K562 (cell line): Measurements from ENCODE around the gene GDPD2. TPM values are rescaled to one million over a fixed set of nuclear protein-coding genes. Genes with fewer than 3 reads are reported as not detected.

Source experiments
- ARID1B ChIP-seq: fragments of 450-650 bp; IDR thresholded peaks from 2 replicates; pipeline ENCODE4 v1.6.1; 2016; ENCODE audit warnings: antibody characterized with exemption, mild to moderate bottlenecking, inconsistent platforms
- BRF2 ChIP-seq: IDR thresholded peaks from 3 replicates; pipeline ENCODE4 v1.6.1; 2011; ENCODE audit warnings: borderline replicate concordance, mild to moderate bottlenecking; ENCODE audit not compliant: insufficient read length, insufficient read depth
- COPS2 ChIP-seq: fragments of 450-650 bp; conservative IDR thresholded peaks from 2 replicates; pipeline ENCODE4 v1.6.1; 2016; ENCODE audit warnings: mild to moderate bottlenecking, moderate library complexity
- CREM ChIP-seq: IDR thresholded peaks from 2 replicates; pipeline ENCODE4 v1.6.1; 2014; ENCODE audit warnings: antibody characterized with exemption, low read depth
- CTCF ChIP-seq, 3 experiments: IDR thresholded peaks in 2 of 3; conservative IDR thresholded peaks in 1 of 3; 2 replicates each; pipeline ENCODE4 v1.5.1; 2011 to 2012; ENCODE audit warnings: low read length in 3 of 3, mild to moderate bottlenecking in 3 of 3, control low read depth in 2 of 3, improper control_type of control experiment in 1 of 3, inconsistent platforms in 1 of 3, low read depth in 1 of 3, mixed read lengths in 1 of 3, moderate library complexity in 1 of 3; ENCODE audit not compliant: insufficient read depth in 2 of 3
- ESRRA ChIP-seq: fragments of 450-650 bp; IDR thresholded peaks from 2 replicates; pipeline ENCODE4 v1.6.1; 2014; ENCODE audit warnings: low read depth, mild to moderate bottlenecking, moderate library complexity, borderline replicate concordance
- JUND ChIP-seq, 2 experiments: IDR thresholded peaks; 2 replicates in 1 of 2; 3 replicates in 1 of 2; pipeline ENCODE4 v1.6.1; 2011; ENCODE audit warnings: borderline replicate concordance in 2 of 2, low read depth in 2 of 2, low read length in 2 of 2, improper control_type of control experiment in 1 of 2, missing biosample characterization in 1 of 2, missing genetic modification characterization in 1 of 2, missing genetic modification reagents in 1 of 2
- KLF6 ChIP-seq: fragments of 250-450 bp; sonication (Bioruptor Pico); IDR thresholded peaks from 2 replicates; pipeline ENCODE4 v1.4.0; 2020; ENCODE audit warnings: mild to moderate bottlenecking, moderate library complexity, borderline replicate concordance
- MAFF ChIP-seq: IDR thresholded peaks from 2 replicates; pipeline ENCODE4 v1.6.1; 2012; ENCODE audit warnings: low read length, improper control_type of control experiment
- MBD1 ChIP-seq: fragments of 250-450 bp; sonication (Bioruptor Pico); IDR thresholded peaks from 2 replicates; pipeline ENCODE4 v1.8.0; 2022; ENCODE audit warnings: inconsistent platforms
- NR2F6 ChIP-seq: fragments of 450-650 bp; formaldehyde crosslinking; IDR thresholded peaks from 2 replicates; pipeline ENCODE4 v1.4.0; 2020; ENCODE audit warnings: mild to moderate bottlenecking
- PRMT5 ChIP-seq: sonication (generic); formaldehyde crosslinking; IDR thresholded peaks from 2 replicates; pipeline ENCODE4 v1.5.0; 2020; ENCODE audit warnings: missing genetic modification reagents
- RAD21 ChIP-seq, 2 experiments: fragments of 250-450 bp in 1 of 2; fragments of 450-650 bp in 1 of 2; sonication (Bioruptor Pico) in 1 of 2; formaldehyde crosslinking in 1 of 2; IDR thresholded peaks in 1 of 2; conservative IDR thresholded peaks in 1 of 2; 2 replicates each; pipeline versions ENCODE4 v1.4.0 to v1.8.0; 2020 to 2022; ENCODE audit warnings: mild to moderate bottlenecking in 2 of 2, moderate library complexity in 1 of 2
- RBM22 ChIP-seq: fragments of 200-400 bp; formaldehyde crosslinking; IDR thresholded peaks from 2 replicates; pipeline ENCODE4 v1.6.1; 2018; ENCODE audit warnings: low read length, low read depth; ENCODE audit not compliant: poor library complexity, severe bottlenecking
- RNF2 ChIP-seq: sonication (generic); IDR thresholded peaks from 2 replicates; pipeline ENCODE4 v1.6.1; 2016
- SAFB ChIP-seq: fragments of 200-400 bp; formaldehyde crosslinking; IDR thresholded peaks from 2 replicates; pipeline ENCODE4 v1.6.1; 2017; ENCODE audit warnings: low read depth, low read length, borderline replicate concordance
- SRSF9 ChIP-seq: fragments of 200-400 bp; formaldehyde crosslinking; IDR thresholded peaks from 2 replicates; pipeline ENCODE4 v1.6.1; 2017; ENCODE audit warnings: low read depth, low read length, borderline replicate concordance
- U2AF1 ChIP-seq: fragments of 200-400 bp; formaldehyde crosslinking; optimal IDR thresholded peaks from 2 replicates; pipeline ENCODE3; 2017; ENCODE audit warnings: mild to moderate bottlenecking, low read depth, low read length, moderate library complexity
- YY1 ChIP-seq, 3 experiments: IDR thresholded peaks; 2 replicates each; pipeline ENCODE4 v1.6.1; 2011; ENCODE audit warnings: low read length in 2 of 3, mild to moderate bottlenecking in 2 of 3, moderate library complexity in 2 of 3, borderline replicate concordance in 1 of 3, control low read depth in 1 of 3, low read depth in 1 of 3; ENCODE audit not compliant: insufficient read depth in 3 of 3, insufficient replicate concordance in 2 of 3, control insufficient read depth in 1 of 3, insufficient read length in 1 of 3; ENCODE audit errors: extremely low read depth in 1 of 3
- ZBTB17 ChIP-seq: fragments of 450-650 bp; formaldehyde crosslinking; IDR thresholded peaks from 2 replicates; pipeline ENCODE4 v1.4.0; 2020; ENCODE audit warnings: mild to moderate bottlenecking
- ZNF449 ChIP-seq: fragments of 250-450 bp; sonication (Bioruptor Pico); IDR thresholded peaks from 2 replicates; pipeline ENCODE4 v1.8.0; 2022; ENCODE audit warnings: moderate library complexity, mild to moderate bottlenecking, inconsistent platforms
- polyA plus RNA-seq, 8 experiments: library from polyadenylated mRNA; depleted of rRNA in 4 of 8; stranded (reverse) in 5 of 8; unstranded in 3 of 8; fragments of >200 nt; fragmentation: Nextera tagmentation in 2 of 8; fragmentation: Illumina TruSeq in 1 of 8; extraction: Ambion mirVana in 2 of 8; extraction: Trizol in 1 of 8; gene quantifications; 2 replicates each; pipeline versions ENCODE4 v1.2.1 to v1.2.3, GENCODE V29; 2011 to 2014; ENCODE audit warnings: inconsistent platforms in 1 of 8, missing spikeins in 1 of 8
- total RNA-seq, 7 experiments: library from RNA; depleted of rRNA in 6 of 7; stranded (reverse); fragments of >200 nt in 6 of 7; fragmentation: Illumina TruSeq in 2 of 7; extraction: Trizol in 2 of 7; gene quantifications; 2 replicates each; pipeline versions ENCODE4 v1.2.1 to v1.2.3, GENCODE V29; 2011 to 2021; ENCODE audit warnings: low replicate concordance in 1 of 7

GDPD2 gene
- total and polyA plus RNA-seq, 9 of the 15 experiments (the other 6 are each of a cell fraction or from before 2014, with no cell fraction given), result not detected

GRCh38 chrX:70433848-70434351 lies 10.8 kb downstream of the GDPD2 start (continued):
- TF ChIP-seq YY1 (IDR thresholded peaks at IDR 0.05; ENCODE audit: borderline replicate concordance in 1 of 3, control insufficient read depth in 1 of 3, extremely low read depth in 1 of 3, insufficient read depth in 3 of 3, insufficient read length in 1 of 3, insufficient replicate concordance in 2 of 3, low read depth in 1 of 3, low read length in 2 of 3), result peak in 1 of 3 experiments; percentile 27
- peak; percentile 24; the same call in 1 of the 2 replicates for TF ChIP-seq JUND (IDR thresholded peaks at IDR 0.05; ENCODE audit: borderline replicate concordance, low read depth, low read length)
- peak; percentile 10; the same call in 1 of the 3 replicates for TF ChIP-seq JUND (tag; IDR thresholded peaks at IDR 0.05; ENCODE audit: borderline replicate concordance, low read depth, low read length)
- TF ChIP-seq ZBTB17 (CRISPR knock-in tag), result no peak
- TF ChIP-seq CREM, result peak; percentile 97
- peak; percentile 41; the same call in 1 of the 2 replicates for TF ChIP-seq ARID1B
- no peak for TF ChIP-seq SRSF9
- no peak for TF ChIP-seq U2AF1
- peak; percentile 50; the same call in 1 of the 2 replicates for TF ChIP-seq RNF2
- TF ChIP-seq COPS2, result no peak
- TF ChIP-seq RAD21 (CRISPR knock-in tag; conservative IDR thresholded peaks at IDR 0.05 in 1 of 2, IDR thresholded peaks at IDR 0.05 in 1 of 2), result peak; percentile 43 to 64
- TF ChIP-seq MBD1 (CRISPR knock-in tag), result no peak
- no peak for TF ChIP-seq RBM22
- TF ChIP-seq MAFF, result no peak
- no peak for TF ChIP-seq SAFB
- TF ChIP-seq ESRRA, result peak; percentile 89
- TF ChIP-seq NR2F6 (CRISPR knock-in tag), result no peak
- no peak for TF ChIP-seq ZNF449 (CRISPR knock-in tag)
- no peak for TF ChIP-seq BRF2
- TF ChIP-seq KLF6, result no peak
- TF ChIP-seq CTCF (IDR thresholded peaks at IDR 0.05 in 2 of 3, conservative IDR thresholded peaks at IDR 0.05 in 1 of 3; ENCODE audit: insufficient read depth in 2 of 3, low read depth in 1 of 3, low read length in 3 of 3), result peak; percentile 77 to 81 (median 81)
- no peak for TF ChIP-seq PRMT5 (CRISPR knock-in tag)
